SU-DHL-6 (cell line): ENCODE measurements around the gene FRMPD1.

Experiments
- CTCF ChIP-seq: fragments of 200-600 bp; sonication (generic); IDR thresholded peaks from one replicate; pipeline ENCODE4 v1.5.1; 2017; ENCODE audit warnings: antibody characterized with exemption, mild to moderate bottlenecking, low read length, moderate library complexity; ENCODE audit not compliant: insufficient read depth, poor library complexity, severe bottlenecking
- EZH2phosphoT487 ChIP-seq: fragments of 200-600 bp; sonication (generic), shearing (Covaris generic); conservative IDR thresholded peaks from 2 replicates; pipeline ENCODE4 v1.6.1; 2018; ENCODE audit warnings: mild to moderate bottlenecking, antibody characterized with exemption, low read length, moderate library complexity, mixed read lengths

GRCh38 chr9:37752642-37753488 is 102.1 kb downstream of the FRMPD1 start:
- TF ChIP-seq EZH2phosphoT487 = no peak
- TF ChIP-seq CTCF = no peak
